Muscle layer of duodenum (tissue), 2 donors: Measurements from ENCODE around the gene TBX6.

Source experiments
- H3K27ac ChIP-seq: one replicate; pipeline ENCODE4 v1.7.0; 2013; ENCODE audit warnings: mild to moderate bottlenecking, low read length
- H3K27me3 ChIP-seq: one replicate; pipeline ENCODE4 v1.7.0; 2013; ENCODE audit warnings: low read depth, mild to moderate bottlenecking, control low read depth, low read length
- H3K36me3 ChIP-seq, 2 donors: one replicate each; pipeline ENCODE4 v1.7.0; 2013; ENCODE audit warnings: low read length in 2 of 2, control low read depth in 1 of 2, mild to moderate bottlenecking in 1 of 2; ENCODE audit not compliant: insufficient read depth in 2 of 2, control insufficient read depth in 1 of 2
- H3K4me1 ChIP-seq, 2 donors: one replicate each; pipeline ENCODE4 v1.7.0; 2013; ENCODE audit warnings: low read length in 2 of 2, mild to moderate bottlenecking in 2 of 2, control low read depth in 1 of 2, moderate library complexity in 1 of 2; ENCODE audit not compliant: insufficient read depth in 2 of 2, control insufficient read depth in 1 of 2
- H3K4me3 ChIP-seq, 2 donors: one replicate each; pipeline ENCODE4 v1.7.0; 2013; ENCODE audit warnings: low read length in 2 of 2, low read depth in 1 of 2, mild to moderate bottlenecking in 1 of 2
- H3K9me3 ChIP-seq, 2 donors: one replicate each; pipeline ENCODE4 v1.7.0; 2013; ENCODE audit warnings: low read length in 2 of 2, control low read depth in 1 of 2, mild to moderate bottlenecking in 1 of 2; ENCODE audit not compliant: control insufficient read depth in 1 of 2
- donor health status: healthy.

TBX6 gene

GRCh38 chr16:30068750-30069610 is 22.7 kb downstream of the TBX6 start:
- no peaks in the 10 kb centered on the region for H3K9me3 ChIP-seq
- H3K4me1 ChIP-seq = peaks cover 19 to 42% of the 10 kb centered on the region in 2 donors

GRCh38 chr16:30068333-30068732 is 23.4 kb downstream of the TBX6 start:
- H3K4me1 ChIP-seq = peaks cover 22 to 49% of the 10 kb centered on the region in 2 donors
- peaks cover 44 to 58% of the 10 kb centered on the region in 2 donors for H3K36me3 ChIP-seq
- H3K4me3 ChIP-seq = peak overlapping the region in 1 of 2 donors; percentile 39
- H3K27ac ChIP-seq = peak overlapping the region; percentile 26
- H3K9me3 ChIP-seq = no peaks in the 10 kb centered on the region
- no peaks in the 10 kb centered on the region for H3K27me3 ChIP-seq

More at GRCh38 chr16:30068750-30069610, 22.7 kb downstream of the TBX6 start:
- Histone ChIP-seq H3K27ac (peak overlapping the region; percentile 26), H3K27me3 (no peaks in the 10 kb centered on the region), H3K36me3 (peaks cover 44 to 58% of the 10 kb centered on the region in 2 donors), H3K4me3 (peak overlapping the region in 1 of 2 donors; percentile 39)

GRCh38 chr16:30067584-30067916 is 24.2 kb downstream of the TBX6 start:
- H3K27ac ChIP-seq = peak overlapping the region; percentile 96
- no peaks in the 10 kb centered on the region for H3K27me3 ChIP-seq
- H3K9me3 ChIP-seq = no peaks in the 10 kb centered on the region
- peaks cover 44 to 57% of the 10 kb centered on the region in 2 donors for H3K36me3 ChIP-seq
- peak overlapping the region; percentile 96 to 97 for H3K4me3 ChIP-seq
- peaks cover 24 to 53% of the 10 kb centered on the region in 2 donors for H3K4me1 ChIP-seq

- H3K9me3 ChIP-seq = no peaks in the 10 kb centered on the region
- peaks cover 24 to 53% of the 10 kb centered on the region in 2 donors for H3K4me1 ChIP-seq
Measured at GRCh38 chr16:30066761-30067583, 24.8 kb downstream of the TBX6 start.

GRCh38 chr16:30065943-30066760 is 25.6 kb downstream of the TBX6 start:
- H3K4me3 ChIP-seq = peak overlapping the region; percentile 96 to 97
- peak overlapping the region; percentile 96 for H3K27ac ChIP-seq
- H3K9me3 ChIP-seq = no peaks in the 10 kb centered on the region
- peaks cover 24 to 53% of the 10 kb centered on the region in 2 donors for H3K4me1 ChIP-seq
- peaks cover 34 to 43% of the 10 kb centered on the region in 2 donors for H3K36me3 ChIP-seq
- no peaks in the 10 kb centered on the region for H3K27me3 ChIP-seq

More at GRCh38 chr16:30066761-30067583, 24.8 kb downstream of the TBX6 start:
- H3K27ac ChIP-seq = peak overlapping the region; percentile 96
- H3K27me3 ChIP-seq = no peaks in the 10 kb centered on the region
- H3K36me3 ChIP-seq = peaks cover 41 to 51% of the 10 kb centered on the region in 2 donors
- H3K4me3 ChIP-seq = peak overlapping the region; percentile 96 to 97

- Histone ChIP-seq H3K27ac (peak within 1 kb of the TSS; percentile 98), H3K4me1 (peaks cover 24 to 49% of the 10 kb centered on the region in 2 donors), H3K27me3 (no peaks in the 10 kb centered on the region), H3K9me3 (no peaks in the 10 kb centered on the region), H3K4me3 (peak within 1 kb of the TSS; percentile 96 to 97), H3K36me3 (peaks cover 29 to 34% of the 10 kb centered on the region in 2 donors)
Measured at GRCh38 chr16:30065102-30065942, 26.4 kb downstream of the TBX6 start, which contains the start of gene ALDOA. TSS of gene ALDOA (plus strand) at chr16:30065760. CDS start at chr16:30066898, 1,138 bp downstream.

GRCh38 chr16:30064729-30065101 is 27.0 kb downstream of the TBX6 start:
- Histone ChIP-seq H3K4me3 (peak overlapping the region; percentile 77 to 97), H3K36me3 (peaks cover 23 to 28% of the 10 kb centered on the region in 2 donors), H3K9me3 (no peaks in the 10 kb centered on the region), H3K4me1 (peaks cover 21 to 43% of the 10 kb centered on the region in 2 donors), H3K27me3 (no peaks in the 10 kb centered on the region), H3K27ac (peak overlapping the region; percentile 98)

GRCh38 chr16:30063893-30064728 is 27.6 kb downstream of the TBX6 start:
- H3K4me1 ChIP-seq = peaks cover 15 to 37% of the 10 kb centered on the region in 2 donors
- H3K36me3 ChIP-seq = peaks cover 17 to 22% of the 10 kb centered on the region in 2 donors
- H3K4me3 ChIP-seq = peak overlapping the region; percentile 77 to 97
- H3K9me3 ChIP-seq = no peaks in the 10 kb centered on the region
- H3K27me3 ChIP-seq = no peaks in the 10 kb centered on the region
- peak overlapping the region; percentile 98 for H3K27ac ChIP-seq

- Histone ChIP-seq H3K9me3 (no peaks in the 10 kb centered on the region), H3K27me3 (no peaks in the 10 kb centered on the region), H3K4me3 (peak overlapping the region; percentile 77 to 97), H3K4me1 (peaks cover 15 to 30% of the 10 kb centered on the region in 2 donors), H3K36me3 (peaks cover 10 to 15% of the 10 kb centered on the region in 2 donors), H3K27ac (peak overlapping the region; percentile 98)
Measured at GRCh38 chr16:30063278-30063892, 28.3 kb downstream of the TBX6 start.
